Calu3 (cell line): Measurements from ENCODE around the gene CADM1. TPM values are rescaled to one million over a fixed set of nuclear protein-coding genes. Genes with fewer than 3 reads are reported as not detected.

Experiments used
- BruUV-seq: library from RNA; stranded (reverse); fragments of 400-500 nt; replicated peaks from 2 replicates; lab custom pipeline; 2021; lab: Mats Ljungman, UMichigan
- CTCF ChIA-PET: fragments of 300-600 bp; sonication (Branson Sonifier 250); formaldehyde crosslinking; loops from one replicate; lab custom pipeline; 2022; ENCODE audit warnings: antibody characterized with exemption; lab: Charles Lee
- DNase-seq: peaks from one replicate; pipeline ENCODE4 v3.0.0; 2022
- H3K27ac Mint-ChIP-seq: one replicate; pipeline ENCODE4 v1.8.0; 2022; ENCODE audit warnings: mixed read lengths; ENCODE audit not compliant: unreplicated experiment
- H3K27me3 Mint-ChIP-seq: one replicate; pipeline ENCODE4 v1.8.0; 2022; ENCODE audit warnings: mixed read lengths; ENCODE audit not compliant: unreplicated experiment
- H3K36me3 Mint-ChIP-seq: one replicate; pipeline ENCODE4 v1.8.0; 2022; ENCODE audit warnings: mild to moderate bottlenecking, moderate library complexity, mixed read lengths; ENCODE audit not compliant: insufficient read depth, unreplicated experiment
- H3K4me1 Mint-ChIP-seq: one replicate; pipeline ENCODE4 v1.8.0; 2022; ENCODE audit warnings: mild to moderate bottlenecking, low read depth, mixed read lengths; ENCODE audit not compliant: unreplicated experiment
- H3K4me3 Mint-ChIP-seq: one replicate; pipeline ENCODE4 v1.8.0; 2022; ENCODE audit warnings: mild to moderate bottlenecking, low read depth, moderate library complexity, mixed read lengths; ENCODE audit not compliant: unreplicated experiment
- H3K9me3 Mint-ChIP-seq: one replicate; pipeline ENCODE4 v1.8.0; 2022; ENCODE audit warnings: low read depth, mixed read lengths; ENCODE audit not compliant: unreplicated experiment
- intact Hi-C: fragments of 100-400 bp; cut with micrococcal nuclease; formaldehyde crosslinking; loops from one replicate; pipeline ENCODE4 v1.10.0; 2022; ENCODE audit not compliant: unreplicated experiment
- total RNA-seq: library from RNA; stranded (reverse); gene quantifications from 2 replicates; pipeline ENCODE4 v1.2.3, GENCODE V29; 2022
- TF ChIP-seq, protein P1 (sequence below): fragments of 200-600 bp; IDR thresholded peaks from one replicate; pipeline ENCODE4 v1.8.0; 2022; ENCODE audit warnings: antibody characterized with exemption; ENCODE audit not compliant: unreplicated experiment

The CADM1 gene
- total RNA-seq, 1 experiment from 2014 or later: 0.68 TPM

DNA sequence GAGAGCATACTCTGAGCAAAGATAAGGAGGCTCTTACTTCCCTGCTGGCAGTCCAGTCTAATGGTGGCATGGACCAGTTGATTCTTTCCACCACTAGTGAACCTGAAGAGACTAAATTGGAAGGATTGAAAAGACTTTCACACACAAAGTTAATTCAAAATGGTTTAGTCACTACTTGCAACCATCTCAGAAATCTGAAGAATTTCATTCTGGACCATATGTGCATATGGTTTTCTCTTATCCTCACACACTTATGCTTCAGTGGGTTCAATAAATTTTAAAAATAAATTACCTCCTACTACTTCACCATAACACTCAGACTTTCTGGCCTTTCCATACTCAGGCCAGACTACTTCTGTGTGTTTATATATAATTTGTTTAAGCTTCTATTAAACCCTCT lies 44.7 kb downstream of the CADM1 start:
- intact Hi-C loops: no loop called here
- Mint-ChIP-seq H3K9me3 (peaks cover 7% of the 10 kb centered on the region), H3K36me3 (no peaks in the 10 kb centered on the region), H3K27ac (no peak overlapping the region), H3K4me3 (no peak overlapping the region), H3K4me1 (no peaks in the 10 kb centered on the region), H3K27me3 (no peaks in the 10 kb centered on the region)
- CTCF ChIA-PET: no interaction called here
- no peak for DNase-seq
- no TSS peak for BruUV-seq
- TF ChIP-seq, protein P1, sequence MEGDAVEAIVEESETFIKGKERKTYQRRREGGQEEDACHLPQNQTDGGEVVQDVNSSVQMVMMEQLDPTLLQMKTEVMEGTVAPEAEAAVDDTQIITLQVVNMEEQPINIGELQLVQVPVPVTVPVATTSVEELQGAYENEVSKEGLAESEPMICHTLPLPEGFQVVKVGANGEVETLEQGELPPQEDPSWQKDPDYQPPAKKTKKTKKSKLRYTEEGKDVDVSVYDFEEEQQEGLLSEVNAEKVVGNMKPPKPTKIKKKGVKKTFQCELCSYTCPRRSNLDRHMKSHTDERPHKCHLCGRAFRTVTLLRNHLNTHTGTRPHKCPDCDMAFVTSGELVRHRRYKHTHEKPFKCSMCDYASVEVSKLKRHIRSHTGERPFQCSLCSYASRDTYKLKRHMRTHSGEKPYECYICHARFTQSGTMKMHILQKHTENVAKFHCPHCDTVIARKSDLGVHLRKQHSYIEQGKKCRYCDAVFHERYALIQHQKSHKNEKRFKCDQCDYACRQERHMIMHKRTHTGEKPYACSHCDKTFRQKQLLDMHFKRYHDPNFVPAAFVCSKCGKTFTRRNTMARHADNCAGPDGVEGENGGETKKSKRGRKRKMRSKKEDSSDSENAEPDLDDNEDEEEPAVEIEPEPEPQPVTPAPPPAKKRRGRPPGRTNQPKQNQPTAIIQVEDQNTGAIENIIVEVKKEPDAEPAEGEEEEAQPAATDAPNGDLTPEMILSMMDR: no peak

DNA sequence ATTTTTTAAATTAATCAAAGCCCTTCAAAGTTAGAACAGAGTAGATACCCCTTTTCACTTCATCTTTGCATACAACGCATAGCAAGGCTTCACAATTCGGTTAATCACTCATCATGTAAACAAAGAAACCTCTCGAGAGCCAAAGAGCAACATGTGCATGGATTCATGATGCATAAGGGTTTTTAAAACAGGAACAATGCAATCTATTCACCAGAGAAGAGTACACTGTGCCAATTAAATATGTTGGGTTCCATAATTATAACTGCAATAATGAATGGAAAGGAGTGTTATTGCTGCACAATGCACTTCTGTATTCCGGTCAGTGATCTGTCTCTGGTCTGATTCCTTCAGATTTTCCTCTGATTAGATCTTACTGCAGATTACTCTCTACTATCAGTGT lies 45.3 kb downstream of the CADM1 start:
- BruUV-seq: no TSS peak
- no peaks in the 10 kb centered on the region for H3K27me3 Mint-ChIP-seq
- no peak overlapping the region for H3K27ac Mint-ChIP-seq
- no peak for DNase-seq
- TF ChIP-seq, protein P1: no peak
- H3K4me3 Mint-ChIP-seq: no peak overlapping the region
- H3K36me3 Mint-ChIP-seq: no peaks in the 10 kb centered on the region
- peaks cover 7% of the 10 kb centered on the region for H3K9me3 Mint-ChIP-seq
- CTCF ChIA-PET: no interaction called here
- intact Hi-C loops: no loop called here
- H3K4me1 Mint-ChIP-seq: no peaks in the 10 kb centered on the region

DNA sequence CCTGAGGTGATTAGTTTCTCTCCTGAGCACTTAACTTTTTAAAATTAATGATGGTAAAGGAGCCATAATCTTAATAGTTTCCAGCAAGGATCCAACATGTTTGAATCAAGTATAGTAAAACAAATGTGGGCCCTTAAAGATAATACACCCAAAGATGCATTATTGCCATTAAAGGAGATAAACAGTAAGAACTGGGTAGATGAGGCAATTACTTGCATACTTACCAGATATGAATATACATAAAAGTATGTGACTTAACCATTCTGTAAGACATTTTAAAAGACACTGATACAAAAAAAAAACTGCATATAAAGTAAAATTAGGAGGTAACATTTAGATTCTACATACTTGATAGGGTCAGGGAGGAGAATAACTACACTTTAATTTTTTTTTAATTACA lies 48.2 kb downstream of the CADM1 start:
- no peak for DNase-seq

DNA sequence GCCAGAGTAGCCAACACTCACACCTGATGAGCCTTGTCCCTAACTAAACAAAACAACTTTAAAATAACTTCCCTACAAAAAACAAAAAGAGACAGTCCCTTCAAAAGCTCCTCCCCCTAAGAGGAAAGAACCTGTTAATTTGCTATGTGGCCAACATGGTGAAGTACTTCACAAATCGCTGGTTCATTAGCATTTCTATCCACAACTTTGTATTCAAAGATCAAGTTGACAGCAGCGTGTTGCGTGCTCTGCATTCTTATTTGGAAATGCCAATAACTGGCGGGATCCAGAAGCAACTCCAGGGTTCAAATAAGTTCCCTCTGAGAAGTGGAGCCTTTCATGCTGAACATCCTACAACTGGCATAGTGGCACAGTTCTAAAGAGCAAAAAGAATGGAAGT lies 48.6 kb downstream of the CADM1 start:
- H3K9me3 Mint-ChIP-seq: peaks cover 5% of the 10 kb centered on the region
- no peak overlapping the region for H3K27ac Mint-ChIP-seq
- TF ChIP-seq, protein P1: no peak
- no TSS peak for BruUV-seq
- CTCF ChIA-PET: no interaction called here
- no peak for DNase-seq
- no peaks in the 10 kb centered on the region for H3K4me1 Mint-ChIP-seq
- intact Hi-C loops: no loop called here
- H3K4me3 Mint-ChIP-seq: no peak overlapping the region
- no peaks in the 10 kb centered on the region for H3K27me3 Mint-ChIP-seq
- no peaks in the 10 kb centered on the region for H3K36me3 Mint-ChIP-seq

More for the DNA sequence above, 48.2 kb downstream of the CADM1 start:
- Mint-ChIP-seq H3K4me1 (no peaks in the 10 kb centered on the region), H3K27ac (no peak overlapping the region), H3K4me3 (no peak overlapping the region), H3K9me3 (peaks cover 5% of the 10 kb centered on the region), H3K36me3 (no peaks in the 10 kb centered on the region), H3K27me3 (no peaks in the 10 kb centered on the region)
- BruUV-seq: no TSS peak
- CTCF ChIA-PET: no interaction called here
- TF ChIP-seq, protein P1: no peak
- intact Hi-C loops: no loop called here
